Stimulated activated CD4-positive, alpha-beta T cell treated with anti-CD3 and anti-CD28 coated beads, Interleukin-15, amount 100 ng/mL, for 48 hours (primary cell): ENCODE results near the gene CLCN3.
"Not testable (repeated sequence)": the region's sequence is repeated elsewhere in the genome, so short reads cannot be mapped to it uniquely, and the experiment has no call there.

Experiments used
- DNase-seq, 2 donors: peaks; one replicate each; pipeline ENCODE4 v3.0.0-alpha.2; 2020; ENCODE audit warnings: low read depth in 2 of 2

The CLCN3 gene

DNA sequence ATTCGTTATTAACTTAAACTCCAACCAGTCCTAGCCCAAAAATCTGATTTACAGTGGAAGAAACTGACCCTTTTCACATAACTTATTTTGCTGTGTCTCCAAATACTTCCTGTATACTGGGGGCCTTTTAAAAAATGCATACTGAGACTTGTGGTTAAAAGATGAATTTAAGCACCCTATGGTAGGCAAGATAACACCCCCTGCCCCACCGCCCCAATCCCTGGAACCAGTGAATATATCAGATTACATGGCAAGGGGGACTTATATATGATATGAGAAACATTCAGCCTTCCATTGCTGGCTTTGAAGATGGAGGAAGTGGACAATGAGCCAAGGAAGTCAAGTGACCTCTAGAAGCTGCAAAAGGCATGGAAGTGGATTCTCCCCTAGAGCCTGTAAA, 3.1 kb upstream of the CLCN3 start:
- DNase-seq, result no peak

DNA sequence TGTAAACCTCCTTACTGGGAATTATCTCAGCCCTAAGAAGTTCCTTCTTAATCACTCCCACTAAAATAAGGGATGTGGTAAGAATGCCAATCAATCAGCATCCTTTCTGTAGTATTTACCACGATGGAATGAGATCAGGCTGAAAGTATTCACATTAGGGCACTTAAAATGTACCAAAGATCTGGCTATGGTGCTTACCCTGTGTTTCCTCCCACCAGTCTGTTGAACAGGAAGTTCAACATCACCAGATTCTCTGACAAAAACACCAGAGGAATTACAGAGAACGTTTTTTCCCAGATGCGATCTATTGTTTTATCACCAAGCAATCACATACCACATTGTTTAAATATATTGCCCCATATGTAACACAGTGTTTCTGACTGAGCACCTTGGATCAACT, 2.1 kb upstream of the CLCN3 start:
- DNase-seq, result no peak

DNA sequence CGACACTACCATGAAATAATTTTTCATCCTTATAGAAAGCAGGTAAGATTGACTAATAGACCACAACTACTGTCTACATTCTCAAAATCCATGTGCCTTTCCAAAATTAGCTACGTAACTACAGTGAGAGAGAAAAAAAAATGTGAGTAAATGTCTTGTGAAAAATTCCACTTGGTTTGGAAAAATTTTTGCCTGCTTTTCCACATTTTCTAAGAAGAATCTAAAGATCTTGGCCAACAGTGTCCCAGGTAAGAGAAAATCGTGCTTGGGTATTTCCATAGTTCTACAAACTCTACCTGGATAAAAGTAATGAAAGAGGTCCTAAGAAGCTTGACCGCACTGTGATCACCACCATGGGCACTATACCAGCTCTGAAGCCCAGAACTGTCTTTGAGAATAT, 1.4 kb upstream of the CLCN3 start:
- DNase-seq, result no peak

DNA sequence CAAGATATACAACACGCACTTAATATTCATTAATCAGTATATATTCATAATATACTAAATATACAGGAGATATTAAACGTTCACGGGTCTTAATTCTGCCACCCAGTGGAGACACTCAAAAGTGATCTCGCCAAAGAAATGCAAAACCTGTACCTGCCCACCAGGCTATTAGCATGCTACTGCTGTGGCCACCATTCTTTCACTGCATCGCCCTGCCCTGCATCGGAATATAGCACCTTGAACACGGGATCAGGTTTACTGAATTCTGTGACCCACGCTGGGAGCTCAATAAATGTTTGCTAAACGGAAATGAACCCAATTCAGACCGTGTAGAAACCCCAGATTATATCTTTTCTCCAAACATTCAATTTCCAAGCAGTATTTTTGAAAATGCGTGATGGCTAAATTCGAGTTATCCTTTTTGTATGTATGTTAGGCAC, 840 bp upstream of the CLCN3 start:
- peak in 1 of 2 donors; percentile 38 for DNase-seq

DNA sequence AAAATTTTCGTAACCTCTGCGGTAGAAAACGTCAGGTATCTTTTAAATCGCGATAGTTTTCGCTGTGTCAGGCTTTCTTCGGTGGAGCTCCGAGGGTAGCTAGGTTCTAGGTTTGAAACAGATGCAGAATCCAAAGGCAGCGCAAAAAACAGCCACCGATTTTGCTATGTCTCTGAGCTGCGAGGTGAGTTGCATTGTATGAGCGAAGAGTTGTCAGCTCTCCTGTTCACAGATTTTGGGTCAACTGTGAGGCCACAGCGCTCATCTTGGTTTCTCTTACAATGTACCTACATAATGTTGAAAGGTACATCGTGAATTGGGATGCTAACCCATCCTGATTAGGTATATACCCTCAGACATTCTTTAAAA, 486 bp downstream of the CLCN3 start:
- no peak for DNase-seq

DNA sequence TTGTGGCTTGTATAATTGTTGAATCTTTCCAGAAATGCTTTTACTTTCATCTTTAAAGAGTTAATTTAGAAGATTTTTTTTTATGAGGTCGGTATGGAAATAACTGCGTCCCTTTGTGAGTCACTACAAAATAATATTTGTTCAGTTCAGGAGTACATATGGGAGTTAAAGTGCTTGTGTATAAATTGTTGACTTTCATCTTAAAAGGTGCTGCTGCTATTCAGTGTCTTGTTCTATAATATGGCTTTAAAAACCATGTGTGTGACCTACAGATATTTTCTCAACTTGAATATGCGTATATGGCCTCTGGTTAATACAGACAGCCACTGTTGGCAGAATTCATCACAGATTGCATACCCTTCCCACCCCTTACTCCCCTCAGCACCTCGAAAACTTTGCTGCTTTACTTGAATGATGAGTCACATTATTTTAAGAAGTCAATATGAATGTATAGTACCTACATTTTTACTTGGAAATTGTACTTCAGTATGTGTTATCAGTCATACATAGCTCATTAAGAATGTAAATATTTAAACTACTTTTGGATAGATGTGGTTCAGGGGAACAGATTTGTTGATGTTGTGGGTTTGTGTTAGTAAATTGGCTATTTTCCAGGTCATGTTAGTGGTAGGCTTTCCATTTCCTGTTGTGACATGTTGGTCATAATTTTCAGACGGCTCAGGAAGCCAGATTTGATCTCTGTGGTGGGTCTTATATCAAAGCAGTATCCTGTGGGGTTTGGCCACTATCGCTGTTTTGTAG, 1.5 kb downstream of the CLCN3 start:
- no peak for DNase-seq

DNA sequence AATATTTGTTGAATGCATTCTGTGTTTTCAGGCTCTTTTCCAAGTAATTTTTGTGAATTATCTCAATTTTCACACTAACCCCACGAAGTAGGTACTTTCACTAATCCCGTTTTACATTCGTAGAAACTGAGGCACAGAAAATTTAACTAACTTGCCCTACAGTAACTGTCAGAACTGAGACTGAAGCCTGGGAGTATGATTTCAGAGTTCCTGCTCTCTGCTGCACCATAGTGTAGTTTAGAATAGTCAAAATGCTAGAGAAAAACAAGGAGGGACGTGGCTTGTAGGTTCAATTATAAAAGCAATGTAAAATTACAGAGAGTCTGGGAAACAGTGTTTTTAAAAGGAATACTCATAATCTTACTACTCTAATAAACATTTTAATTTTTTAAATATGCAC, 2.2 kb downstream of the CLCN3 start:
- no peak for DNase-seq

DNA sequence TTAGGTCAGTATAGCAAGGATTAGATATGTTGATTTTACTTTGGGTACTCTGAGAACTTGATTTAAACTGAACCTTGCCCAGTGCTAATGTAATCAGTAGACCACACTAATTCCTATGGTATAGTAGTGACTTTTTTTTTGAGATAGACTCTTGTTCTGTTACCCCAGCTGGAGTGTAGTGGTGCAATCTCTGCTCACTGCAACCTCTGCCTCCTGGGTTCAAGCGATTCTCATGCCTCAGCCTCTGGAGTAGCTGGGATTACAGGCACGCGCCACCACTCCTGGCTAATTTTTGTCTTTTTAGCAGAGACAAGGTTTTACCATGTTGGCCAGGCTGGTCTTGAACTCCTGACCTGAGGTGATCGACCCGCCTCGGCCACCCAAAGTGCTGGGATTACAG, 3.6 kb downstream of the CLCN3 start:
- not testable (repeated sequence) for DNase-seq

- no peak for DNase-seq
Observed at GRCh38 chr4:169625886-169626285, 5.5 kb downstream of the CLCN3 start.

DNA sequence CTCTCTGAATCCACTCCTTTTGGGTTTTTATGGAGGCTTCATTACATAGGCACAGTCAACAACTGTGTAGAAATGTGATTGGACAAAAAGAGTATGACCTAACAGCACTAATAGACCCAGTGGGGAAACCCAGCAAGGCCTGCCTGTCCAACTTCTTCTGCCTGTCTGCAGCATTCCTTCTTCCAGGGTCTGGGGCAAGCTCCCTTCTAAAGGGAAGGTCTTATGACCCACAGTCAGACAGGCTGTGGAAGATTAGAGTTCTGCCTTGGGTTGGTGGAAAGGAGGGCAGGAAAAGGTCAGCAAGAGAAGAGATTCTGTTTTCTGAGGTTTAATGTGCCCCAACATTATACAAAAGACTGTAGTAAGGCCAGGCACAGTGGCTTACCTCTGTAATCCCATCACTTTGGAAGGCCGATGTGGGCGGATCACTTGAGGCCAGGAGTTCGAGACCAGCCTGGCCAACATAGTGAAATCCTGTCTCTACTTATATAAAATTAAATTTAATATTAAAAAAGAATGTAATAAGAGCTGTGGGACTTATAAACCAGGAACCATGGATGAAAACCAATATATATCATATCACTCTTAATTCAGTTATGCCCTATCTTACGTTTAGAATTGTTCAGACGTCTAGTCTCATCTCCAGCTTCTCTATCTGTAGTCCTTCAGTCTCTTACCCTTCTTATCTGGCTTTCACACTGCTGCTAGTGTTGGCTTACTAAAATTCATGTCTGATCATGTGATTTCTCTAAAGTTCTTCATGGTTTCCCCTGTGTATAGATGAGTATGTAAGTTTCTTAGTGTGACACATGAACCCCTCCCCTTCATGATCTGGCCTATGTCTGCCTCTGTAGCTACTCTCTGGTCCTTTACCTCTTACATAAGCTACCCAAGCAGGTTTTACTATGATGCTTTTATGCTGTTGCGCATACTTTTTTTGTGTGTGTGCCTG, 6.2 kb downstream of the CLCN3 start:
- no peak for DNase-seq

DNA sequence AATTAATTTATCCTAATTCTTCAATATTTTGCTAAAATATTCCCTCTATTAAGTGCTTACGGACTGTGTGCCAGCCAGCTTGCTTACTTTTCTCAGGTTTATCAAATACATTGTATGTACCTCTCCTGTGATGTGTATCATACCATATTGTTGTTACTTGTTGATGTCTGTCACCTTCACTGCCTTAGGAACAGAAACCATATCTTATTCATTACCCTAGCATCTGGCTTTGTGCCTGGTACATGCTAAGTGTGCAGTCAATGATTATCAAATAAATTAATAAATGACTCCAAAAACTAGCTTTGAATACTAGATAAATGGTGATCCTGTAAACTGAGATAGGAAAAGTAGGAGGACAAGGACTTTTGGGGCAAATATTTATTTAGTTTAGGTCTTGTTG, 6.9 kb downstream of the CLCN3 start:
- no peak for DNase-seq

DNA sequence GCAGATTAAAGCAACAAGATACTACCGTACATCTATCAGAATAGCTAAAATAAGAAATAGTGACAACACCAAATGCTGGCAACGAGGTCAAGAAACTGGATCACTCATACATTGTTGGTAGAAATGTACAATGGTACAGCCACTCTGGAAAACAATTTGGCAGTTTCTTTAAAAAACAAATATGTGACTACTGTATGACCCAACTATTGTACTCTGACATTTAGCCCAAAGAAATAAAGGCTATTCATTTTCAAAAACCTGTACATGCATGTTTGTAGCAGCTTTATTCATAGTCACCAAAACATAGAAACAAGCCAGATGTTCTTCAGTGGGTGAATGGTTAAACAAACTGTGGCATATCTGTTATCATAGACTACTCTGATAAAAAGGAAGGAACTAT, 8.2 kb downstream of the CLCN3 start:
- no peak for DNase-seq

- no peak for DNase-seq
Observed at GRCh38 chr4:169630069-169630468, 9.7 kb downstream of the CLCN3 start.

- DNase-seq, result no peak
Observed at GRCh38 chr4:169632896-169633295, 12.5 kb downstream of the CLCN3 start.

GRCh38 chr4:169634975-169635374, 14.6 kb downstream of the CLCN3 start:
- no peak for DNase-seq

DNA sequence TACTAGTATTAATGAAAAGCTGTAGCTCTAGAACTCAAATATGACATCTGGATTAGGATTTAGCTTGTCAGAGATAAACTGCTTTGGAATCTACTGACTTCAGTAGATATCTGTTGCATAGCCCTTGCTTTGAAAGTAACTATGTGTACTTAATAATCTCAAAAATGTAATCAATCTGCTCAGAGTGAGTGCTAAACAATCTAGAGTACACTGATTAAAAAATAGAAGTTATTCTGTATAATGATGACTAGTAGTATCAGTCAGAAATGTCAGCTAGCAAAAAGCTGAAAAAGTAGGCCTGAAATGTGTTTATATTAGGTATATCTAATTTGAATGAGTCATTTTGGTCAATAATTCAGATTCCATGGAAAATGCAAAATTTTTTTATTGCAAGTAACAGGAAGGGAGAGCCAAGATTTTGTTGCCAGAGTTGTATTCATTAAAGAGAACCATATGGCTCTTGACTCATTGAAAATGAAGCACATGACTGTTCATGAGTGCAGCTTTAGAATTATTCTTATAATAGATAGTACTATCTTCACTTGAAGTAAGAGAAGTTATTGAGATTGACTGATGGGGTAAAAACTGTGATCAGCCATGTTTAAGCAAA, 20.0 kb downstream of the CLCN3 start:
- DNase-seq, result no peak

DNA sequence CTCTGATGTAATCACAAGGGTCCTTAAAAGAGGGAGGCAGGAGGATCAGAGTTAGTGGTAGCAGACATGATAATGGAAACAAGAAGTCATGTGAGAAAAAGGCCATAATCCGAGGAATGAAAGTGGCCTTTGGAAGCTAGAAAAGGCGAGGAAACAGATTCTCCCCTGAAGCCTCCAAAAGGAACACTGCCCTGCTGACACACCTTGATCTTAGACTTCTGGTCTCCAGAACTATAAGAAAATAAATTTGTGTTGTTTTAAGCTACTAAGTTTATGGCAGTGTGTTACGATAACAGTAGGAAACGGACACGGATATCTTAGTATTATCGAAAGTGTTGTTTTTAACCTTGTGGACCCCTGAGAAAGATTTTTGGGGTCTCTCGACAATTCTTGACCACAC, 24.4 kb downstream of the CLCN3 start:
- DNase-seq, result no peak

DNA sequence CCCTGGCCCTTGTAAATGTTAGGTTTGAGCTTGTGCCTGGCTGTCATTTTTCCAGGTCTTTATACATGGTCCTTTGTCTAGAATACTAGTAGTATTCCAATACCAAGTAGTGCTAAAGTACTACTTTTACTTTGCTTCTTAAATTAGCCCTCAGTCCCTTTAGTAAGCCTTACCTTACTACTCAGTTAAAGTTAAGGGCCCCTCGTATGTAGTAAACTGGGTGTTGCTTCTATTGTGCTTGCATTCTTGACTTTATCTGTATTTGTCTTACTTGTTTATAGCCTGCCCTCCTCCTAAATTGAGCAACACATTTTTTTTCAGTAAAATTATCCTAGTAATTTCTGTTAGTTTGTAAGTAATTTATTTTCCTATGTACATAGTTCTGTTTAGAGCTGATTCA, 25.2 kb downstream of the CLCN3 start:
- no peak for DNase-seq

DNA sequence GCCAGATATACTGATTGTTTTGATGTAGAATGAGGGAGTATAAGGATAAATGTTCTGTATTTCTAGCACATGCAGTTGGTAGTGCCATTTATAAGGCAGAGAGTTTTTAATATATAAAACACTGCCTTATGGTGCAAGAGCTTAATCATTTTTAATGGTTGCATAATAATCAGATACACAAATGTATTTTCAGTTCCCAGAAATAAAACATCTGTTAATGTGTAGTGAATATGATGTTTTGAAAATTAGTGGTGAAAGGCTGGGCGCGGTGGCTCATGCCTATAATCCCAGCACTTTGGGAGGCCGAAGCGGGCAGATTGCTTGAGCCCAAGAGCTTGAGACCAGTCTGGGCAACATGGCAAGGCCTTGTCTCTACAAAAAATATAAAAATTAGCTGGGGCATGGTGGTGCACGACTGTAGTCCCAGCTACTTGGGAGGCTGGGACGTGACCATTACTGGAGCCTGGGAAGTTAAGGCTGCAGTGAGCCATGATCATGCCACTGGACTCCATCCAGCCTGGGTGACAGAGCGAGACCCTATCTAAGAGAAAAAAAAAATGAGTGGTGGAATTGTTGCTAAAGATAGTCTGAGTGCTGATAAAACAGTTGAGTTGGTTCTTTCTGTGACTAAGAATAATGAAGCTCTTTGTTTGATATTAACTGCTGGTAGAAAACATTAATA, 29.3 kb downstream of the CLCN3 start:
- DNase-seq, result no peak

GRCh38 chr4:169650227-169650936, 30.0 kb downstream of the CLCN3 start:
- DNase-seq, result no peak

DNA sequence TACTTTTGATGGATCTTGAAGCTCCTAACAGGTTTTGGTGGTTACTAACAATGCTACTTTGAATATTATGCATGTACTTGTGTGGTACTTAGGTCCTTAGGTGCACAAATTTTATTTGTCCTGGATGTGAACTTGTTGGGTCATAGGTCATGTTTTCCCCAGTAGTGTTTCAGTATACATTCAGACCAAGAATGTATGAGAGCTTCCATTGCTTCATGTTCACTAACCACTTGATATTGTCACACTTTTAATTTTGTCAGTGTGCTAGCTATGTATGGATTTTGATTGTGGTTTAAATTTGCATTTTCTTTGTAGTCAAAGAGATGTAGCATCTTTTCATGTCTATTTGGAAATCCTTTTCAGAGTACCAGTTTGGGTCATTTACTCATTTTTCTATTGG, 32.2 kb downstream of the CLCN3 start:
- DNase-seq, result no peak
